GM12878 (cell line): ENCODE measurements around the gene LHFPL4. TPM values are rescaled to one million over a fixed set of nuclear protein-coding genes. Genes with fewer than 3 reads are reported as not detected.
"Not testable (repeated sequence)": the region's sequence is repeated elsewhere in the genome, so short reads cannot be mapped to it uniquely, and the experiment has no call there.

ENCODE experiments used
- ATAC-seq: fragments of 200-7000 bp; cut with Tn5 transposase; 3 replicates; pipeline ENCODE4 v1.9.1; 2020; ENCODE audit warnings: mild to moderate bottlenecking, moderate library complexity
- BruUV-seq: library from RNA; stranded (reverse); fragments of 400-500 nt; replicated peaks from 2 replicates; lab custom pipeline; 2021; lab: Mats Ljungman, UMichigan
- CTCF ChIA-PET: fragments of 300-600 bp; sonication (Branson Sonifier 250); formaldehyde crosslinking; extraction: SDS; loops from one replicate; lab custom pipeline; 2021; ENCODE audit warnings: inconsistent platforms; lab: Yijun Ruan, JAX
- POLR2A ChIA-PET: fragments of 350-600 bp; formaldehyde crosslinking; extraction: SDS; loops from one replicate; lab custom pipeline; 2021; ENCODE audit warnings: inconsistent platforms; lab: Charles Lee
- RAD21 ChIA-PET: fragments of 300-600 bp; sonication (Branson Sonifier 250); formaldehyde crosslinking; loops from one replicate; lab custom pipeline; 2023; ENCODE audit warnings: antibody characterized with exemption; ENCODE audit not compliant: unreplicated experiment; lab: Charles Lee
- SMC1A ChIA-PET: fragments of 300-600 bp; sonication (Branson Sonifier 250); formaldehyde crosslinking; loops from one replicate; lab custom pipeline; 2023; ENCODE audit not compliant: unreplicated experiment, uncharacterized antibody; lab: Charles Lee
- DNase-seq: peaks from one replicate; pipeline ENCODE4 v3.0.0-alpha.2; 2011; ENCODE audit warnings: low read depth, low spot score
- FAIRE-seq: peaks from 3 replicates; lab custom pipeline; 2011; peaks lifted over from hg19 to GRCh38; lab: Jason Lieb, UNC
- H2AFZ ChIP-seq: 2 replicates; pipeline ENCODE4 v1.6.0; 2011; ENCODE audit warnings: low read depth, low read length, control low read depth; ENCODE audit not compliant: control insufficient read depth
- H3K27ac ChIP-seq: 2 replicates; pipeline ENCODE4 v1.5.1; 2011; ENCODE audit warnings: control low read depth; ENCODE audit not compliant: control insufficient read depth, insufficient read depth
- H3K27me3 ChIP-seq, 2 experiments: replicated peaks in 1 of 2; 2 replicates each; pipeline versions ENCODE4 v1.6.0 to v1.6.1; 2011; ENCODE audit warnings: low read length in 1 of 2; ENCODE audit not compliant: control insufficient read depth in 2 of 2, insufficient read depth in 2 of 2
- H3K36me3 ChIP-seq, 2 experiments: 2 replicates each; pipeline ENCODE4 v1.5.1; 2011; ENCODE audit warnings: low read length in 1 of 2; ENCODE audit not compliant: control insufficient read depth in 2 of 2, insufficient read depth in 2 of 2
- H3K4me1 ChIP-seq: 2 replicates; pipeline ENCODE4 v1.6.1; 2011; ENCODE audit warnings: mild to moderate bottlenecking, low read length, moderate library complexity, mixed read lengths; ENCODE audit not compliant: control insufficient read depth, insufficient read depth
- H3K4me2 ChIP-seq: 2 replicates; pipeline ENCODE4 v1.6.0; 2011; ENCODE audit warnings: control low read depth; ENCODE audit not compliant: control insufficient read depth, insufficient read depth
- H3K4me3 ChIP-seq: fragments of 200-600 bp; sonication (generic); 2 replicates; pipeline ENCODE4 v1.5.1; 2016
- H3K79me2 ChIP-seq: 2 replicates; pipeline ENCODE4 v1.6.0; 2011; ENCODE audit warnings: low read length; ENCODE audit not compliant: control insufficient read depth, insufficient read depth
- H3K9ac ChIP-seq: 2 replicates; pipeline ENCODE4 v1.8.0; 2011; ENCODE audit warnings: low read length, control low read depth, mixed read lengths; ENCODE audit not compliant: control insufficient read depth, insufficient read depth
- H3K9me3 ChIP-seq: replicated peaks from 3 replicates; pipeline ENCODE4 v1.5.1; 2011; ENCODE audit warnings: mild to moderate bottlenecking, low read length; ENCODE audit not compliant: control insufficient read depth, insufficient read depth
- H4K20me1 ChIP-seq: 2 replicates; pipeline ENCODE4 v1.6.0; 2011; ENCODE audit not compliant: control insufficient read depth, insufficient read depth
- RCOR1 ChIP-seq: conservative IDR thresholded peaks from 2 replicates; pipeline ENCODE4 v1.6.1; 2012; ENCODE audit warnings: low read depth, low read length, improper control_type of control experiment
- SMC3 ChIP-seq: IDR thresholded peaks from 2 replicates; pipeline ENCODE4 v1.6.1; 2011; ENCODE audit warnings: low read length, improper control_type of control experiment, borderline replicate concordance
- SPI1 ChIP-seq: IDR thresholded peaks from 2 replicates; pipeline ENCODE4 v1.6.1; 2011; ENCODE audit warnings: low read depth, mild to moderate bottlenecking, low read length, moderate library complexity, borderline replicate concordance; ENCODE audit not compliant: insufficient read depth
- TARDBP ChIP-seq: IDR thresholded peaks from 2 replicates; pipeline ENCODE4 v1.6.1; 2016; ENCODE audit warnings: borderline replicate concordance
- WGBS: methylation state at CpG from one replicate; pipeline ENCODE4 v1.1.6; 2016; ENCODE audit warnings: low lambda C conversion rate; ENCODE audit not compliant: insufficient replicate concordance, insufficient coverage; ENCODE audit errors: missing lambda C conversion rate; 5-methylcytosine and 5-hydroxymethylcytosine counted together
- in situ Hi-C: fragments of 300-500 bp; cut with MboI; formaldehyde crosslinking; loops from 9 replicates; pipeline ENCODE4 v1.14.3; 2018; ENCODE audit warnings: mixed read lengths
- intact Hi-C: fragments of 100-400 bp; cut with micrococcal nuclease; formaldehyde crosslinking; loops from one replicate; pipeline ENCODE4 v1.14.2; 2022; ENCODE audit not compliant: unreplicated experiment
- polyA plus RNA-seq, 11 experiments: library from polyadenylated mRNA; depleted of rRNA in 4 of 11; unstranded in 6 of 11; stranded (reverse) in 5 of 11; fragments of >200 nt; fragmentation: Nextera tagmentation in 4 of 11; fragmentation: Illumina TruSeq in 1 of 11; extraction: Ambion mirVana in 4 of 11; extraction: Trizol in 1 of 11; gene quantifications; 1 replicate in 1 of 11; 2 replicates in 10 of 11; pipeline versions ENCODE4 v1.2.1 to v1.2.3, GENCODE V29; 2011 to 2016; ENCODE audit warnings: inconsistent platforms in 2 of 11, missing spikeins in 2 of 11, low read depth in 1 of 11
- total RNA-seq, 4 experiments: library from RNA; depleted of rRNA in 3 of 4; stranded (reverse); fragments of >200 nt in 3 of 4; fragmentation: Illumina TruSeq in 1 of 4; extraction: Trizol in 1 of 4; gene quantifications; 2 replicates each; pipeline versions ENCODE4 v1.2.1 to v1.2.3, GENCODE V29; 2013 to 2021
- TF ChIP-seq, protein P1 (sequence below): fragments of 450-650 bp; IDR thresholded peaks from 2 replicates; pipeline ENCODE4 v1.6.1; 2014; ENCODE audit warnings: mild to moderate bottlenecking

Gene LHFPL4
- total and polyA plus RNA-seq, 10 of the 15 experiments (the other 5 are each of a cell fraction or from before 2014, with no cell fraction given), result 0.05 to 0.15 TPM; not detected in 8

- FAIRE-seq, result no peak
- in situ Hi-C loops, result no loop called here
- SMC1A ChIA-PET, result no interaction called here
Measured at GRCh38 chr3:9595877-9596276, 42.3 kb upstream of the LHFPL4 start.

GRCh38 chr3:9591781-9592180, 38.2 kb upstream of the LHFPL4 start:
- in situ Hi-C loops, H3K4me2 ChIP-seq, H3K27me3 ChIP-seq, FAIRE-seq, H3K9me3 ChIP-seq, H3K79me2 ChIP-seq, RAD21 ChIA-PET, H2AFZ ChIP-seq, H3K27ac ChIP-seq, BruUV-seq, H3K36me3 ChIP-seq, intact Hi-C loops, H4K20me1 ChIP-seq, H3K9ac ChIP-seq, SMC1A ChIA-PET, ATAC-seq, CTCF ChIA-PET, H3K4me1 ChIP-seq, H3K4me3 ChIP-seq, POLR2A ChIA-PET, DNase-seq: not testable (repeated sequence)
- 85% methylated on average over 21 of the region's 28 CpGs for WGBS

More at GRCh38 chr3:9595877-9596276, 42.3 kb upstream of the LHFPL4 start:
- H3K9me3 ChIP-seq, result no peaks in the 10 kb centered on the region; the same call in 2 of the 3 replicates
- TF ChIP-seq SMC3 (no peak), RCOR1 (no peak), TARDBP (no peak), SPI1 (no peak)
- TF ChIP-seq, protein P1, sequence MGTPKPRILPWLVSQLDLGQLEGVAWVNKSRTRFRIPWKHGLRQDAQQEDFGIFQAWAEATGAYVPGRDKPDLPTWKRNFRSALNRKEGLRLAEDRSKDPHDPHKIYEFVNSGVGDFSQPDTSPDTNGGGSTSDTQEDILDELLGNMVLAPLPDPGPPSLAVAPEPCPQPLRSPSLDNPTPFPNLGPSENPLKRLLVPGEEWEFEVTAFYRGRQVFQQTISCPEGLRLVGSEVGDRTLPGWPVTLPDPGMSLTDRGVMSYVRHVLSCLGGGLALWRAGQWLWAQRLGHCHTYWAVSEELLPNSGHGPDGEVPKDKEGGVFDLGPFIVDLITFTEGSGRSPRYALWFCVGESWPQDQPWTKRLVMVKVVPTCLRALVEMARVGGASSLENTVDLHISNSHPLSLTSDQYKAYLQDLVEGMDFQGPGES, result no peak
- H4K20me1 ChIP-seq, result no peaks in the 10 kb centered on the region
- H3K4me2 ChIP-seq, result no peak overlapping the region
- H3K79me2 ChIP-seq, result no peaks in the 10 kb centered on the region
- H3K9ac ChIP-seq, result no peak overlapping the region
- no peaks in the 10 kb centered on the region for H3K4me1 ChIP-seq
- ChIA-PET POLR2A (no interaction called here), RAD21 (no interaction called here), CTCF (no interaction called here)
- H3K4me3 ChIP-seq, result no peak overlapping the region
- H3K27me3 ChIP-seq, result no peaks in the 10 kb centered on the region
- intact Hi-C loops, result no loop called here
- no peak overlapping the region for H3K27ac ChIP-seq
- ATAC-seq (no peak), DNase-seq (no peak)
- no TSS peak for BruUV-seq
- no peak overlapping the region for H2AFZ ChIP-seq
- no peaks in the 10 kb centered on the region for H3K36me3 ChIP-seq
